ENCODE data around the gene PMIS2.

DNA sequence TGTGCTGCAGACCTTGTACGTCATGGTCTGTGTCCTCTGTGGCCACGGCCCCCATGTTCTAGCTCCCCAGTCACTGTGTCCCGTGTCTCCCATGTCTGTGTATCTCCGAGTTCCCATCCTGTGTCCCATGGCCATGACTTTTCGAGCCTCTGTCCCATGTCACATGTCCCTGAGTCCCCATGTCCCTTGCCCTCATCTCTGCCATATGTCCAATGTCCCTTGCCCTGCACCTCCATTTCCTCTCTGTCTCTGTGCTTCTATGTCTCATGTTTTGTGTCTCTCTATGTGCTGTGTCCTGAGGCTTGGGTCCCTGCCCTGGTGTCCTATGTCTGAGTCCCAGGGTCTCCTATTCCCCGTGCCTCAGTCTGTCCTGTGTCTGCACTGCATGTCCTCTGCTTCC lies 24.5 kb upstream of the PMIS2 start:
- TF ChIP-seq POLR2AphosphoS5 (IDR thresholded peaks at IDR 0.05; ENCODE audit: borderline replicate concordance, low read depth, low read length) (no peak), EZH2 (IDR thresholded peaks at IDR 0.05) (no peak), FOXP2 (optimal IDR thresholded peaks at IDR 0.05; ENCODE audit: control extremely low read depth, extremely low read length, insufficient read depth) (no peak)
